HEK293T (cell line): ENCODE data around the gene BPIFB3.

Source experiments
- ELF4 ChIP-seq: fragments of 450-650 bp; IDR thresholded peaks from 2 replicates; pipeline ENCODE4 v1.6.1; 2017; ENCODE audit warnings: antibody characterized with exemption
- FOXA1 ChIP-seq: fragments of 450-650 bp; IDR thresholded peaks from 2 replicates; pipeline ENCODE4 v1.6.1; 2016; ENCODE audit warnings: mild to moderate bottlenecking
- HDGF ChIP-seq: fragments of 450-650 bp; IDR thresholded peaks from 2 replicates; pipeline ENCODE4 v1.6.1; 2017; ENCODE audit warnings: antibody characterized with exemption, borderline replicate concordance
- SP1 ChIP-seq: fragments of 450-650 bp; IDR thresholded peaks from 2 replicates; pipeline ENCODE4 v1.6.1; 2017

DNA sequence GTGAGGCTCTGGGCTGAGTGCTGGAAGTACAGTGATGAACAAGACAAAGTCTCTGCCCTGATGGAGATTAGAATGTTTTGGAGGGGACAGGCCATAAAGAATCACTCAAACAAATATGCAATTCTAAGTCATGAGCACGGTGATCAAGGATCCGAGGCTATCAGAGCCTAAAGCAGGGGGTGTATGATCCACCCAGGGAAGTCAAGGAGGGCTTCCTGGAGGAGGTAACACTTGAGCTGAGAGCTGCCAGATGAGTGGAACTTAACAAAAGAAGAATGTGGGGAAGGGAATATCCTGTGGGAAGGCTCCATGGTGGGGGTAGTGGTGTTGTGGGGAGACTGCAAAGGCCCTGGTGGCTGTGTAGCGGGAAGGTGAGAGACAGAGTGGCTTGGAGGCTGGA is 38.0 kb downstream of the BPIFB3 start:
- TF ChIP-seq FOXA1 = no peak
- no peak for TF ChIP-seq HDGF
- TF ChIP-seq ELF4 = no peak
- TF ChIP-seq SP1 = no peak
